GM11168 (cell line): ENCODE data around the gene STPG3.
"Not testable (repeated sequence)": the region's sequence is repeated elsewhere in the genome, so short reads cannot be mapped to it uniquely, and the experiment has no call there.

Source experiments
- in situ Hi-C: fragments of 300-500 bp; cut with MboI; formaldehyde crosslinking; loops from one replicate; pipeline ENCODE4 v1.12.0; 2022; ENCODE audit warnings: low sequenced_read_pairs; ENCODE audit not compliant: unreplicated experiment

STPG3 gene

DNA sequence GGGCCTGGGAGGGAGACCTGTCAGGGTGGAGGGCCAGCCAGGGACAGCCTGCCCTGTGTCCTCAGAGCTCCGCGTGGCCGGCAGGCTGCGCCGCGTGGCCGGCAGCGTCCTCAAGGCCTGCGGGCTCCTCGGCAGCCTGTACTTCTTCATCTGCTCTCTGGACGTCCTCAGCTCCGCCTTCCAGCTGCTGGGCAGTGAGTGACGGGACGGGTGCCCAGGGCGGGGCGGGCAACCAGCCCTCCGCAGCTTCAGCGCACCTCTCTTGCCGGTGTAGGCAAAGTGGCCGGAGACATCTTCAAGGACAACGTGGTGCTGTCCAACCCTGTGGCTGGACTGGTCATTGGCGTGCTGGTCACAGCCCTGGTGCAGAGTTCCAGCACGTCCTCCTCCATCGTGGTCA is 18.6 kb upstream of the STPG3 start:
- in situ Hi-C loops = loop anchor here (5.0 kb wide), 1 partner anchor 110 kb away; no protein-coding TSS in a partner anchor

DNA sequence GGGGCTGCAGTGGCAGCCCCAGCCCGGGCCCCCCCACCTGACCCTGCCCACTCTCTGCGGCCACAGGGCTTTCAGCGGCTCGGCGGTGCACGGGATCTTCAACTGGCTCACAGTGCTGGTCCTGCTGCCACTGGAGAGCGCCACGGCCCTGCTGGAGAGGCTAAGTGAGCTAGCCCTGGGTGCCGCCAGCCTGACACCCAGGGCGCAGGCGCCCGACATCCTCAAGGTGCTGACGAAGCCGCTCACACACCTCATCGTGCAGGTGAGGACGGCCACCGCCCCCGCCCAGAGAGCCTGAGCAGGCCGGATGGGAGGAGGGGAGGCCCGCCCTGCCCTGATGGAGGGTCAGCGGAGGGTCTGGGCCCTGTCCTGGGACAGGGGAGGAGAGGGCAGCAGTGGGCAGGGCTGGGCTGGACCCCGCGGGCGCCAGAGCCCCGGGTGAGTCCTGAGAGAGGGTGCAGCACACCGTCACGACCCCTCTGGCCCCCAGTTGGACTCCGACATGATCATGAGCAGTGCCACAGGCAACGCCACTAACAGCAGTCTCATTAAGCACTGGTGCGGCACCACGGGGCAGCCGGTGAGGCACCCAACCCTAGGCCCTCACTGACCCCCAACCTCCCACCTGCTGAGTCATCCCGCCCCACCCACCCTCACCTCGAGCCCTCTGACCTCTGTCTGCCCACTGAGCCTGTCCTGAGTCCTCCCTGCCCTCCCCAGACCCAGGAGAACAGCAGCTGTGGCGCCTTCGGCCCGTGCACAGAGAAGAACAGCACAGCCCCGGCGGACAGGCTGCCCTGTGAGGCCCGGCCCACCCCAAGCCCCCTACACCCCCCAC is 17.7 kb upstream of the STPG3 start:
- in situ Hi-C loops = loop anchor here (5.0 kb wide), 1 partner anchor 111 kb away; no protein-coding TSS in a partner anchor

DNA sequence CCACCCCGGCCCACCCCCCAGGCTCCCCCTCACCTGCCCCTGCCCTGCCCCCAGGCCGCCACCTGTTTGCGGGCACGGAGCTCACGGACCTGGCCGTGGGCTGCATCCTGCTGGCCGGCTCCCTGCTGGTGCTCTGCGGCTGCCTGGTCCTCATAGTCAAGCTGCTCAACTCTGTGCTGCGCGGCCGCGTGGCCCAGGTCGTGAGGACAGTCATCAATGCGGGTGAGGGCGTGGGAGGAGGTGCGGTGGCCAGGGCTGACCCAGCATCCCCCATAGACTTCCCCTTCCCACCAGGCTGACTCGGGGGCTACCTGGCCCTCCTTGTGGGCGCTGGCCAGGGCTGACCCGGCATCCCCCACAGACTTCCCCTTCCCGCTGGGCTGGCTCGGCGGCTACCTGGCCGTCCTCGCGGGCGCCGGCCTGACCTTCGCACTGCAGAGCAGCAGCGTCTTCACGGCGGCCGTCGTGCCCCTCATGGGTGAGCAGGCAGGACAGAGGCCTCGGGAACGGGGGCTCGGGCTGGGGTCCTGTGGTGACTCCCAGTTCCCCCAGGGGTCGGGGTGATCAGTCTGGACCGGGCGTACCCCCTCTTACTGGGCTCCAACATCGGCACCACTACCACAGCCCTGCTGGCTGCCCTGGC is 16.9 kb upstream of the STPG3 start:
- in situ Hi-C loops = loop anchor here (5.0 kb wide), 1 partner anchor 112 kb away; no protein-coding TSS in a partner anchor

DNA sequence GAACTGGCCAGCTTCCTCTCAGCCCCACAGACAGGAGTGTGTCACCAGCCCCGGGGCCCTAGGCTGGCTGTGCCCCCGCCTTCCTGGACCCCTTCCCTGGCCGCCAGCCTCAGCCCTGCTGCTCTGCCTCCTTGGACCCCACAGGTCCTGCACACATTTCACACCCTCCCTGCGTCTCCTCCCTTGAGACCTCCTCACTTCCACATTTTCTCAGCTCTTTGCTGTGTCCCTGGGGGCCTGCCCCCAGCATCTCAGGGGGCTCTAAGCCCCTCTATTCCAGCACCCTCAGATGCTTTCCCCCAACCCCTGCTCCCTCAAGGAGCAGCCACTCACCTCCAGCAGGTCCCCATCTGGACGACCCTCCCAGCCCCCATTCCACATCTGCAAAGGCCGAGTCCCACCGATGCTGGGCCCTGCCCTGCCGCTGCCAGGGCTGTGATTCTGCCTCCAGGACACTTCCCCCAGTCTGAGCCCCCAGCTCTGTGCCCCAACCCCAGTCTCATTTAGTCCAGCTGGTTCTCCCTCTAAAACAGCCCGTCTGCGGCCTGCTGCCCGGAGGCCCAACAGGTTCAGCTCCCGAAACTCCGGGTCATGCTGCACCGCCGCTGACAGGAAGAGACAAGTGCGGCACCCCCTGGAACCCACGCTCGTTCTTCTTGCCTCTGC is 16.2 kb upstream of the STPG3 start:
- in situ Hi-C loops = loop anchor here (5.0 kb wide), 1 partner anchor 113 kb away; no protein-coding TSS in a partner anchor

DNA sequence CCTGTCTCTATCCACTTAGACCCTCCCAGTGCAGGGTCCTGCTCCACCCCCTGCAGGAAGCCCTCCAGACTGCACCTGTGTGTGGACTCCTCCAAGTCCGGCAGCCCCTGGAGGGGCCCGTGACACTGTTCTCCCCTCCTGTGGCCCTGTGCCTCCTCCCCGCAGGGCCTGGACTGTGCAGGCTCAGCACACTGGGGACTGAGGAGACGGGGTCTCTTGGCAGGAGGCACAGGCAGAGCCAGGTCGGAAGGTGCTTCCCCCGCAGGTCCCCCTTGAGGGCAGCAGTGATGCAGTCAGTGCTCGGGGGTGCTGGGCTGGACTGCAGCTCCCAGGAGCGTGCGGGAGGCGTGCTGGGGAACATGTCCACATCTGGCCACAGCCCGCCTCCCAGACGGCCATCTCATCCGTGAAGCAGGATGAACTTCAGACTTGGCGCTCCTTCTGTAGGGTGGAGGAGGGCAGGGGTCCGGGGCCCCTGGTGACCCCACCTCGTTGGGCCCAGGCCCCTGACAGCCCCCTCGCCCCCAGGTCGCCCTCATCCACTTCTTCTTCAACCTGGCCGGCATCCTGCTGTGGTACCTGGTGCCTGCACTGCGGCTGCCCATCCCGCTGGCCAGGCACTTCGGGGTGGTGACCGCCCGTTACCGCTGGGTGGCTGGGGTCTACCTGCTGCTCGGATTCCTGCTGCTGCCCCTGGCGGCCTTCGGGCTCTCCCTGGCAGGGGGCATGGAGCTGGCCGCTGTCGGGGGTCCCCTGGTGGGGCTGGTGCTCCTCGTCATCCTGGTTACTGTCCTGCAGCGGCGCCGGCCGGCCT is 15.5 kb upstream of the STPG3 start:
- in situ Hi-C loops = no loop called here

DNA sequence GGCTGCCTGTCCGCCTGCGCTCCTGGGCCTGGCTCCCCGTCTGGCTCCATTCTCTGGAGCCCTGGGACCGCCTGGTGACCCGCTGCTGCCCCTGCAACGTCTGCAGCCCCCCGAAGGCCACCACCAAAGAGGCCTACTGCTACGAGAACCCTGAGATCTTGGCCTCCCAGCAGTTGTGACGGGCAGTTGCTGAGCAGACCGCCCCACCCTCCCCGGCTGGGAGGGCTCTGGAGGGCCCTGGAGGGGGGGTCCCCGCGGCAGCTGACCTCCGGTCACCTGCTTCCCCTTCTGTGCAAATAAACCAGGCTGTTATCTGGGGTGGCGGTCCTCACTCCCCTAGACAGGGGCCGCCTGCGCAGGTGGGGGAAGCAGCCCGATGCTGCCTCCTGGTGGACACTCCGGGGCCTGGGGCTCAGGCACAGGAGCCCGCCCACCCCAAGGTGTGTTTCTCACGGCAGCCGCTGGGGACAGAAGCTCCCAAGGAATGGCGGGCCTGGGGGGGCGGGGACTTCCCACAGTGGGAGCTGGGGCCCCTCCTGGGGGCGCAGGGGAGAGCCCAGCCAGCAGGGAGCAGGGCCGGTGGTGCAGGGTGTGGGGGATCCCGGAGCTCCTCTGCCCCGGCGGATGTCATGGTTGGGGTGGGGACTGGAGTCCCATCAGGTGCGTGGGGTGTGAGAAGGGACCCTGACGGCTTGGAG is 14.7 kb upstream of the STPG3 start:
- in situ Hi-C loops = no loop called here

DNA sequence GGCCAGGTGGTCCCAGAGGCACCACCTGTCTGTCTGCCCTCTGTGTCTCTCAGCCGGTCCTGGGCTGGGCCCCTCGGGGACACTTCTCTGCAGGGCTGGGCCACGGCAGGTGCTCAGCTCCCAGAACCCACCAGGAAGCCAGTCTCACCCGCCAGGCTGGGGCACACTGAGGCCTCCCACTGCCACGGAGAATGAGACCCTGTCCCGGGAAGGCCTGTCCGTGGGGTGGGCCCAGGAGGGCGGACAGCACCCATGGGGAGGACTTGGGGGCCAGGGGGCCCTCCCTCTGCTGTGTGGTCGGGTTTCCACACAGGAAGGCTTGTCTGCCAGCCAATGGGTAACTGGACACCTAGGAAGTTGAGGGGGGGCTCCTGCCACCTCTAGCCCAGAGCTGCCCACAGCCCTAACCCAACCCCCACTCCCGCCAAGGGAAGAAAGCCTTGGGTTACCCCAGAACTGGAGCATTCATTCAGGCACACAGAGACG is 14.1 kb upstream of the STPG3 start:
- in situ Hi-C loops = no loop called here

DNA sequence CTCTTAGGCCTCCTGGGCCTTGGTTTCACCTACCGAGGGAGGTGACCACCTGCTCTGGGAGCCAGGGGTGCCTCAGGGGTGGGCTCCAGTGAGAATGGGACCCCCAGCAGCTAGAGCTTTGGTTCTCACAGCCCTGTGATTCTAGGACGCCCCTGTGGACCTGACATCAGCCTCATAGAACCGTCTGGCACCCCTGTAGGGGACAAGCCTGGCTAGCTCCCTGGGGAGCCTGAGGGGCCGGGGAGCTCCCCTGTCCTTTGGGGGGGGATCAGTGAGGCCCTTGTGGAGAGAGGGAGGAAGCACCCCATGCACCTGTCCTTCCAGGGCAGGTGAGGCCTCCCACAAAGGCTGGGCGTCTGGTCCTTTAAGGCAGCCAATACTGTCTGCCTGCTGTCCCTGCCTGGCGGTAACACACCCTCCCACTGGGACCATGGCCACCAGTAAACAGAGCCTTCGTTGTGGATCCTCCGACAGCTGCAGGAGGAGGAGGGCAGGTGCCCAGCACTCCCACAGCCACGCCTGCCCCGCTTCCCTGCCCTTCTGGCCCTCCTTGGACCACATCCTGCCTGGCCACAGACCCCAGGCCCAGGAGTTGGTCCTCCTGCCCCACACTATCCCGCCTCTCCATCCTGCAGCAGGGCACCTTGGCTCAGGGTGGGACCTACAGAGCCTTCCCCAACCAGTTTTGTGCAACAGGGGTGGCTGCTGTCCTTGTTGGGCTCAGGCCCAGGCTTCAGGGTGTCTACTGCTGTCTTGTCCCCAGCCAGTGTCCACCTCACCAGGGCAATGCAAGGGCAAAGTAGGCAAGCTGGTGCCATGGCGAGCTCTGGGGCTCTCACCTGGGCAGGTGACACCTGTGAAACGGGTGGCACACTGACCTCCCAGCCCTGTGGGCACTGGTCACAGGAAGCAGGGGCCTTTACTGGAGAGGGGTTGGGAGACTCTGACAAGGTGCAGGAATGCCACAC is 13.0 kb upstream of the STPG3 start:
- in situ Hi-C loops = no loop called here

DNA sequence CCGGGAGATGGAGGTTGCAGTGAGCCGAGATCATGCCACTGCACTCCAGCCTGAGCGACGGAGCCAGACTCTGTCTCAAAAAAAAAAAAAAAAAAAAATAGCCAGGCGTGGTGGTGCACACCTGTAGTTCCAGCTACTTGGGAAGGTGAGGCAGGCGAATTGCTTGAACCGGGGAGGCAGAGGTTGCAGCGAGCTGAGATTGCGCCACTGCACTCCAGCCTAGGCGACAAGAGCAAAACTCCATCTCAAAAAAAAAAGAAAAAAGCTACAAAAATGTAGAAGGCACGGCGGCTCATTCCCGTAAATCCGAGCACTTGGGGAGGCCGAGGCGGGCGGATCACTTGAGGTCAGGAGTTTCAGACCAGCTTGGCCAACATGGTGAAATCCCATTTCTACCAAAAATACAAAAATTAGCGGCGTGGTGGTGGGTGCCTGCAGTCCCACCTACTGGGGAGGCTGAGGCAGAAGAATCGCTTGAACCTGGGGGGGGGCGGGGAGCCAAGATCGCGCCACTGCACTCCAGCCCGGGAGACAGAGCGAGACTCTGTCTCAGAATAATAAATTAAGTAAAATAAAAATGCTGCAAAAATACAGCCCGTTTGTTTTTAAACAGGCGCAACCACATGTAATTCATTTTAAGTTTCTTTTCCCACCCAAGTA is 11.4 kb upstream of the STPG3 start:
- in situ Hi-C loops = not testable (repeated sequence)

DNA sequence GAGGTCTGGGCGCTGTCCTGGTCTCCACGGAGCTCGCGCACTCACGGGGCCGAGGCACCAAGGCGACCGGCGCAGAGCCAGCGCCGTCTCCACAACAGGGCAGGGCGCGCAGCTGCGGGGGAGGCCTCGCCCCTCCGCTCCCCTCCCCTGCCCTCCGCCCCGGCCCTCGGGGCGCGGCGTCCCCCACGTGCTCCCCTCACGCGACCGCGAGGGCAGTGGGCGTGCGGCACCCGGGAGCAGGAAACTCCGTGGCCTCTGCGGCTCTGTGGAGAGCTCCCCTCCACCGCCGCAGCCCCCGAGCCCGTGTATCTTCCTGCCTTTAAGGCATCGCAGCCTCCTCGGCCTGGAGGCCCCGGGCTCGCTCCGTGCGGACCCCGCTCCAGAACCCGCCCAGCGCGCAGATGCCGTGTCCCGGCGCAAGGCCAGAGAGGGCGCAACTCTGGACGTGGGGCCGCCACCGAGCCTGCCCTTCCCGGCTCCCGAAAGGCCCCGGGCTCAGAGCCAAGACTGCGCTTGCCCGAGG is 10.7 kb upstream of the STPG3 start:
- in situ Hi-C loops = no loop called here

DNA sequence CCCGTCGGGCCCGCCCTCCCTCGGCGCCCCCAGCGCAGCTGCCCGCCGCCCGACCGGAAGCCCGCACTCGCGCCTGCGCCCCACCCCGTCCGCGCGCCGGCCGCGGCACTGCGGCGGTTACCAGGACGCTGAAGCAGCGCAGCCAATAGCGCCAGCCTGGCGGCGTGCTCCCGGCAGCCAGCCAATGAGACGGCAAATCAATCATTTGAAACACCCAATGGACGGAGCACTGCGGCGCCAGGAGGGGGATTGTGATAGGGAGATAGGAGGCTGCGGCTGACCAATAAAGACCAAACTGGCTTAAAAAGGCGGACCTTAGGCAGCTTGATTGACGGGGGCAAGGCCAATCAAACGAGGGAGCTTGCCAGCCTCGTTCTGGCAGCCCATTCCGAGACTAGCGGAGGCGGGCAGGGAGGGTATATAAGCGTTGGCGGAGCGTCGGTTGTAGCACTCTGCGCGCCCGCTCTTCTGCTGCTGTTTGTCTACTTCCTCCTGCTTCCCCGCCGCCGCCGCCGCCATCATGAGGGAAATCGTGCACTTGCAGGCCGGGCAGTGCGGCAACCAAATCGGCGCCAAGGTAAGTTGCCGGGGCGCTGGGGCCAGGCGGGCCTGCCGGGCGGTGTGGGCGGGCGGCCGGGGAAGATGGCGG is 10.1 kb upstream of the STPG3 start, which contains the start of gene TUBB4B:
Gene TUBB4B (plus strand): TSS at position 447 of the 649 bp plus-strand sequence. CDS start 74 bp downstream, at position 521.
- in situ Hi-C loops = no loop called here

DNA sequence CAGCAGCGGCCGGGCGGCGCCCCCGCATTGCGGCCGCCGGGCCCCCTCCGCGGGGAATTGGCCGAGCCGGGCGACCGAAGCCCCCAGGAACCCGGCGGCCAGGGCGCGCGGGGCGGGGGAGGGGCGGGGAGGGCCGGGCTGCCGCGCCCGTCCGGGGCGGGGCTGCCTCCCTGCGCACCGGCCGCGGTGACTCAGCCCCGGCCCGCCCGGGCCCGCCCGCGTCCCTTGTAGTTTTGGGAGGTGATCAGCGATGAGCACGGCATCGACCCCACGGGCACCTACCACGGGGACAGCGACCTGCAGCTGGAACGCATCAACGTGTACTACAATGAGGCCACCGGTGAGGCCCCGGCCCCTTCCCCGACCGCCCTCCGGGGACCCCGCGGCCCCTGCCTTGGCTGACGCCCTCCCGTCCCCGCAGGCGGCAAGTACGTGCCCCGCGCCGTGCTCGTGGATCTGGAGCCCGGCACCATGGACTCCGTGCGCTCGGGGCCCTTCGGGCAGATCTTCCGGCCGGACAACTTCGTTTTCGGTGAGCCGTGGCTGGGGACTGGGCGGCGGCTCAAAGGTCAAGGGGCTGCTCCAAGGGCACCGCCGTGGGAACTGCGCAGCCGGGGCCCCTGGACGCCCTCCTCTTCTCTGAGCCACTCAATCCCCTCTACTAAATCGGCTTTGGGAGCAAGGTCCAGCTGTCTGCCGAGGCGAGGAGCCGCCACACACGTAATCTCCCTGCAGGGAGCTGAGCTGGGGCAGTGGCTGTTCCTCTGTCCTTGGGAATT is 9.4 kb upstream of the STPG3 start:
- in situ Hi-C loops = no loop called here

DNA sequence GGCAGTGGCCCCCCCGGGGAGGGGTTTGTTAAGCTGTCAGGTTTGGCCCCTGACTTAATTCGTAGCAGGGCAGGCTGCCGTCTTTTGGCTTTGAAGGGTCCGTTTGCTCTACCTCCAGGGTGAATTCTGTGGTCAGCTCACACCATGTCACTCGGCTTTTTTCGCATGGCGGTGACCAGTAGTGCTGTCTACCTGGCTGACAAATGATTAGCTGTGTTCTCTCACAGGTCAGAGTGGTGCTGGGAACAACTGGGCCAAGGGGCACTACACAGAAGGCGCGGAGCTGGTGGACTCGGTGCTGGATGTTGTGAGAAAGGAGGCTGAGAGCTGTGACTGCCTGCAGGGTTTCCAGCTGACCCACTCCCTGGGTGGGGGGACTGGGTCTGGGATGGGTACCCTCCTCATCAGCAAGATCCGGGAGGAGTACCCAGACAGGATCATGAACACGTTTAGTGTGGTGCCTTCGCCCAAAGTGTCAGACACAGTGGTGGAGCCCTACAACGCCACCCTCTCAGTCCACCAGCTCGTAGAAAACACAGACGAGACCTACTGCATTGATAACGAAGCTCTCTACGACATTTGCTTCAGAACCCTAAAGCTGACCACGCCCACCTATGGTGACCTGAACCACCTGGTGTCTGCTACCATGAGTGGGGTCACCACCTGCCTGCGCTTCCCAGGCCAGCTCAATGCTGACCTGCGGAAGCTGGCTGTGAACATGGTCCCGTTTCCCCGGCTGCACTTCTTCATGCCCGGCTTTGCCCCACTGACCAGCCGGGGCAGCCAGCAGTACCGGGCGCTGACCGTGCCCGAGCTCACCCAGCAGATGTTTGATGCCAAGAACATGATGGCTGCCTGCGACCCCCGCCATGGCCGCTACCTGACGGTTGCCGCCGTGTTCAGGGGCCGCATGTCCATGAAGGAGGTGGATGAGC is 8.6 kb upstream of the STPG3 start:
- in situ Hi-C loops = no loop called here

DNA sequence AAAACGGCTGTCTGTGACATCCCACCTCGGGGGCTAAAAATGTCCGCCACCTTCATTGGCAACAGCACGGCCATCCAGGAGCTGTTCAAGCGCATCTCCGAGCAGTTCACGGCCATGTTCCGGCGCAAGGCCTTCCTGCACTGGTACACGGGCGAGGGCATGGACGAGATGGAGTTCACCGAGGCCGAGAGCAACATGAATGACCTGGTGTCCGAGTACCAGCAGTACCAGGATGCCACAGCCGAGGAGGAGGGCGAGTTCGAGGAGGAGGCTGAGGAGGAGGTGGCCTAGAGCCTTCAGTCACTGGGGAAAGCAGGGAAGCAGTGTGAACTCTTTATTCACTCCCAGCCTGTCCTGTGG is 7.8 kb upstream of the STPG3 start:
- in situ Hi-C loops = not testable (repeated sequence)
